GM19468 (cell line): Measurements from ENCODE around the gene SCN3B.
"Not testable (repeated sequence)": the region's sequence is repeated elsewhere in the genome, so short reads cannot be mapped to it uniquely, and the experiment has no call there.

Source experiments
- ATAC-seq: cut with Tn5 transposase; IDR thresholded peaks from one replicate; pipeline ENCODE4 v1.9.1; 2021; ENCODE audit warnings: mild to moderate bottlenecking, moderate library complexity, moderate number of reproducible peaks; ENCODE audit not compliant: unreplicated experiment; ENCODE audit errors: extremely low read depth

SCN3B gene

GRCh38 chr11:123659965-123660364 is 5.5 kb upstream of the SCN3B start:
- ATAC-seq = not testable (repeated sequence)

- ATAC-seq = no peak
Measured at GRCh38 chr11:123659311-123659710, 4.9 kb upstream of the SCN3B start.

- no peak for ATAC-seq
Measured at GRCh38 chr11:123653827-123654565, 428 bp downstream of the SCN3B start.

- ATAC-seq = no peak
Measured at GRCh38 chr11:123653483-123653826, 969 bp downstream of the SCN3B start.

GRCh38 chr11:123652599-123652998 is 1.8 kb downstream of the SCN3B start:
- ATAC-seq = no peak

GRCh38 chr11:123650901-123651300 is 3.5 kb downstream of the SCN3B start:
- ATAC-seq = no peak

- ATAC-seq = no peak
Measured at GRCh38 chr11:123645286-123645975, 9.0 kb downstream of the SCN3B start.

- ATAC-seq = no peak
Measured at GRCh38 chr11:123642435-123642834, 12.0 kb downstream of the SCN3B start.

GRCh38 chr11:123641495-123641840 is 13.0 kb downstream of the SCN3B start:
- no peak for ATAC-seq

- no peak for ATAC-seq
Measured at GRCh38 chr11:123640677-123641494, 13.5 kb downstream of the SCN3B start.

GRCh38 chr11:123640029-123640428 is 14.4 kb downstream of the SCN3B start:
- no peak for ATAC-seq

GRCh38 chr11:123630126-123630608 is 24.3 kb downstream of the SCN3B start:
- no peak for ATAC-seq

- ATAC-seq = no peak
Measured at GRCh38 chr11:123628936-123629683, 25.3 kb downstream of the SCN3B start.

GRCh38 chr11:123624974-123625373 is 29.4 kb downstream of the SCN3B start:
- ATAC-seq = no peak

- ATAC-seq = no peak
Measured at GRCh38 chr11:123622576-123622975, 31.8 kb downstream of the SCN3B start.

GRCh38 chr11:123616505-123617198 is 37.8 kb downstream of the SCN3B start:
- no peak for ATAC-seq

- no peak for ATAC-seq
Measured at GRCh38 chr11:123611698-123612097, 42.7 kb downstream of the SCN3B start.

- ATAC-seq = no peak
Measured at GRCh38 chr11:123608945-123609344, 45.5 kb downstream of the SCN3B start.

GRCh38 chr11:123608371-123608770 is 46.1 kb downstream of the SCN3B start:
- no peak for ATAC-seq

GRCh38 chr11:123607781-123608180 is 46.6 kb downstream of the SCN3B start:
- ATAC-seq = no peak
